Measurements from ENCODE around the gene EEIG1. TPM values are rescaled to one million over a fixed set of nuclear protein-coding genes. Genes with fewer than 3 reads are reported as not detected.

Gene EEIG1
- total and polyA plus RNA-seq, 2 of the 4 experiments (the other 2 are of a cell fraction) = 1.1 to 23.2 TPM

DNA sequence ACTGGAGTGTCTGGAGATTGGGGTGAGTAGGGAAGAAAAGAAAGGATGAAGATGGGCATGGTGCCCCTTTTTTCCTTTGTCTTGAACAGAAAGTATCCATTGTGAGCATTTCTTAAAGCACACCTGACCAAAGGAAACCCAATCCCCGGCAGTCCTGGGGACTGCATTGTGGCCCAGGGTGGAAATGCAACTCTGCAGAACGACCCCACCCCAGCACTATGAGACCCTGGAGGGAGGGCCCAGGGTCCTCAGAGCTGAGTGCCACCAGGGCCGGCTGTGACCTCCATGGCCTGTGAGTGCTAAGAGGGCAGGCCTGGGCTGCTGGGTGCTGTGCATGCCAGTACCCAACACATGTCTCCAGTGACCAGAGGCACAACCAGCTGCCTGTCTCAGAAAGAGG lies 18.5 kb downstream of the EEIG1 start:
- ChIA-PET CTCF (interaction anchor here (1.4 kb wide), 1 partner anchor 73 kb away, joined by 3 read pairs; no protein-coding TSS in a partner anchor), POLR2A (ENCODE audit: unreplicated experiment) (no interaction called here)
- Histone ChIP-seq H3K4me1 (ENCODE audit: control insufficient read depth, insufficient read depth, low read length) (peaks cover 38% of the 10 kb centered on the region), H3K14ac (replicated peaks; ENCODE audit: low read depth, low read length) (no peak overlapping the region), H3K27me3 (ENCODE audit: control insufficient read depth, insufficient read depth, low read length) (no peaks in the 10 kb centered on the region), H2BK20ac (ENCODE audit: low read depth, low read length) (no peak overlapping the region), H2AK9ac (replicated peaks; ENCODE audit: low read depth, low read length, poor library complexity) (no peak overlapping the region), H2BK5ac (ENCODE audit: low read depth, low read length, poor library complexity, severe bottlenecking) (no peak overlapping the region), H4K5ac (ENCODE audit: low read depth, low read length) (no peak overlapping the region), H2AK5ac (ENCODE audit: low read depth, low read length) (no peak overlapping the region; the same call in 1 of the 2 replicates), H3K56ac (ENCODE audit: extremely low read depth, insufficient read depth, low read length) (no peak overlapping the region), H4K8ac (ENCODE audit: low read depth in 2 of 2, low read length in 2 of 2) (no peak overlapping the region), H3K36me3 (ENCODE audit: control insufficient read depth, insufficient read depth, low read length) (no peaks in the 10 kb centered on the region), H3K9me3 (ENCODE audit: control insufficient read depth, insufficient read depth, low read length) (no peaks in the 10 kb centered on the region; the same call in 1 of the 2 replicates), H3K27ac (ENCODE audit: insufficient read depth, low read length) (no peak overlapping the region), H3K4ac (ENCODE audit: low read depth, low read length) (no peak overlapping the region), H3K9ac (ENCODE audit: low read depth, low read length) (no peak overlapping the region), H3K4me3 (ENCODE audit: insufficient read depth, low read depth, low read length) (no peak overlapping the region), H2AFZ (replicated peaks; ENCODE audit: low read length, poor library complexity) (no peak overlapping the region), H3K23ac (ENCODE audit: low read depth, low read length) (no peak overlapping the region), H3K79me1 (ENCODE audit: low read depth in 1 of 2, low read length in 2 of 2) (peaks cover 43 to 79% of the 10 kb centered on the region in 2 experiments), H2BK120ac (ENCODE audit: low read depth, low read length) (no peak overlapping the region), H4K20me1 (ENCODE audit: insufficient read depth, low read length) (no peaks in the 10 kb centered on the region), H3K4me2 (ENCODE audit: low read depth, low read length) (no peak overlapping the region), H3K9me1 (ENCODE audit: insufficient read depth, low read length) (peaks cover 14% of the 10 kb centered on the region), H4K91ac (ENCODE audit: insufficient read depth, low read depth, low read length) (no peak overlapping the region), H2BK15ac (ENCODE audit: low read depth, low read length) (no peak overlapping the region), H3K18ac (ENCODE audit: low read depth, low read length) (no peak overlapping the region)
- dilution Hi-C loops (cut with HindIII; ENCODE audit: low sequenced_read_pairs, unreplicated experiment) (no loop called here), in situ Hi-C loops (cut with MboI; ENCODE audit: low sequenced_read_pairs) (no loop called here), intact Hi-C loops (cut with micrococcal nuclease) (no loop called here)
- ATAC-seq (ENCODE audit: low read depth) (no peak), DNase-seq (no peak)
- WGBS, 2 experiments (ENCODE audit: extremely low coverage in 2 of 2, insufficient read length in 1 of 2) = no CpG with 5 or more reads among the region's 3 CpGs
- no peak for TF ChIP-seq CEBPB (IDR thresholded peaks at IDR 0.05; ENCODE audit: low read depth, low read length)
- TF ChIP-seq ELK1 (IDR thresholded peaks at IDR 0.05; ENCODE audit: borderline replicate concordance, low read depth, low read length) = no peak
- TF ChIP-seq RAD21 (IDR thresholded peaks at IDR 0.05; ENCODE audit: low read length) = no peak
- TF ChIP-seq USF2 (IDR thresholded peaks at IDR 0.05; ENCODE audit: low read depth, low read length) = no peak
- TF ChIP-seq MAZ (IDR thresholded peaks at IDR 0.05; ENCODE audit: borderline replicate concordance, low read depth, low read length) = no peak
- no peak for TF ChIP-seq MXI1 (IDR thresholded peaks at IDR 0.05; ENCODE audit: borderline replicate concordance, low read depth, low read length)
- no peak for TF ChIP-seq CHD1 (IDR thresholded peaks at IDR 0.05; ENCODE audit: low read depth, low read length)
- TF ChIP-seq MAFK (IDR thresholded peaks at IDR 0.05; ENCODE audit: low read depth, low read length) = no peak
- no peak for TF ChIP-seq RFX5 (IDR thresholded peaks at IDR 0.05; ENCODE audit: low read depth, low read length)
- BruUV-seq (replicated peaks) = no TSS peak
